Activated T-helper 2 cell treated with anti-CD3 and anti-CD28 coated beads, Interferon-gamma antibody, Interleukin-2, Interleukin-4, amounts not matched to agents 10 μg/mL and 5 μg/mL and 100 μg/mL, durations not matched to agents 14 hours and 24 hours and 36 hours (primary cell): Measurements from ENCODE around the gene CHRNG. TPM values are rescaled to one million over a fixed set of nuclear protein-coding genes. Genes with fewer than 3 reads are reported as not detected.

Source experiments
- DNase-seq: peaks from one replicate; pipeline ENCODE4 v3.0.0; 2021; ENCODE audit warnings: low spot score
- H3K27ac Mint-ChIP-seq: one replicate; pipeline ENCODE4 v1.8.0; 2021; ENCODE audit warnings: mixed read lengths
- H3K27me3 Mint-ChIP-seq: one replicate; pipeline ENCODE4 v1.8.0; 2021; ENCODE audit warnings: low read depth, mixed read lengths
- H3K36me3 Mint-ChIP-seq: one replicate; pipeline ENCODE4 v1.8.0; 2021; ENCODE audit warnings: low read depth, mixed read lengths
- H3K4me1 Mint-ChIP-seq: one replicate; pipeline ENCODE4 v1.8.0; 2021; ENCODE audit warnings: low read depth, mixed read lengths
- H3K4me3 Mint-ChIP-seq: one replicate; pipeline ENCODE4 v1.8.0; 2021; ENCODE audit warnings: low read depth, mild to moderate bottlenecking, moderate library complexity, mixed read lengths
- H3K9me3 Mint-ChIP-seq: one replicate; pipeline ENCODE4 v1.8.0; 2021; ENCODE audit warnings: mixed read lengths
- intact Hi-C: fragments of 100-400 bp; cut with micrococcal nuclease; formaldehyde crosslinking; loops from one replicate; pipeline ENCODE4 v1.15.1; 2023
- total RNA-seq: library from RNA; stranded (reverse); gene quantifications from 2 replicates; pipeline ENCODE4 v1.2.3, GENCODE V29; 2022

Gene CHRNG
- total RNA-seq, 1 donor from 2014 or later: not detected

GRCh38 chr2:232571026-232571474, 31.6 kb downstream of the CHRNG start:
- H3K4me1 Mint-ChIP-seq: peaks cover 2% of the 10 kb centered on the region
- H3K36me3 Mint-ChIP-seq: peaks cover 60% of the 10 kb centered on the region
- no peaks in the 10 kb centered on the region for H3K27me3 Mint-ChIP-seq
- intact Hi-C loops: no loop called here
- no peak for DNase-seq
- no peak overlapping the region for H3K4me3 Mint-ChIP-seq
- no peak overlapping the region for H3K27ac Mint-ChIP-seq
- H3K9me3 Mint-ChIP-seq: no peaks in the 10 kb centered on the region

- H3K27ac Mint-ChIP-seq: no peak overlapping the region
- no peaks in the 10 kb centered on the region for H3K9me3 Mint-ChIP-seq
- peaks cover under 1% of the 10 kb centered on the region for H3K4me1 Mint-ChIP-seq
Observed at GRCh38 chr2:232573042-232573441, 33.5 kb downstream of the CHRNG start.

GRCh38 chr2:232573771-232574435, 34.4 kb downstream of the CHRNG start:
- Mint-ChIP-seq H3K27ac (no peak overlapping the region), H3K4me3 (no peak overlapping the region), H3K27me3 (no peaks in the 10 kb centered on the region), H3K9me3 (no peaks in the 10 kb centered on the region), H3K36me3 (peaks cover 39% of the 10 kb centered on the region), H3K4me1 (no peaks in the 10 kb centered on the region)
- intact Hi-C loops: no loop called here
- DNase-seq: no peak

More at GRCh38 chr2:232573042-232573441, 33.5 kb downstream of the CHRNG start:
- Mint-ChIP-seq H3K36me3 (peaks cover 44% of the 10 kb centered on the region), H3K27me3 (no peaks in the 10 kb centered on the region), H3K4me3 (no peak overlapping the region)
- intact Hi-C loops: no loop called here
- no peak for DNase-seq

- H3K9me3 Mint-ChIP-seq: no peaks in the 10 kb centered on the region
- no peaks in the 10 kb centered on the region for H3K27me3 Mint-ChIP-seq
- no peak overlapping the region for H3K27ac Mint-ChIP-seq
- H3K4me3 Mint-ChIP-seq: no peak overlapping the region
- peaks cover 32% of the 10 kb centered on the region for H3K36me3 Mint-ChIP-seq
- no peak for DNase-seq
- intact Hi-C loops: no loop called here
- H3K4me1 Mint-ChIP-seq: peaks cover 2% of the 10 kb centered on the region
Observed at GRCh38 chr2:232574674-232575403, 35.3 kb downstream of the CHRNG start.

- H3K4me1 Mint-ChIP-seq: peaks cover 7% of the 10 kb centered on the region
- DNase-seq: no peak
- H3K27ac Mint-ChIP-seq: no peak overlapping the region
- H3K36me3 Mint-ChIP-seq: peaks cover 28% of the 10 kb centered on the region
- H3K4me3 Mint-ChIP-seq: no peak overlapping the region
- intact Hi-C loops: no loop called here
- no peaks in the 10 kb centered on the region for H3K9me3 Mint-ChIP-seq
- H3K27me3 Mint-ChIP-seq: no peaks in the 10 kb centered on the region
Observed at GRCh38 chr2:232575404-232575746, 35.9 kb downstream of the CHRNG start.

- Mint-ChIP-seq H3K4me1 (peaks cover 9% of the 10 kb centered on the region), H3K27ac (no peak overlapping the region), H3K9me3 (no peaks in the 10 kb centered on the region), H3K36me3 (peaks cover 33% of the 10 kb centered on the region), H3K27me3 (no peaks in the 10 kb centered on the region), H3K4me3 (no peak overlapping the region)
- intact Hi-C loops: no loop called here
- no peak for DNase-seq
Observed at GRCh38 chr2:232576995-232577394, 37.5 kb downstream of the CHRNG start.

- Mint-ChIP-seq H3K9me3 (no peaks in the 10 kb centered on the region), H3K27me3 (no peaks in the 10 kb centered on the region), H3K4me3 (no peak overlapping the region), H3K4me1 (peaks cover 9% of the 10 kb centered on the region), H3K27ac (no peak overlapping the region), H3K36me3 (peaks cover 33% of the 10 kb centered on the region)
- intact Hi-C loops: no loop called here
- no peak for DNase-seq
Observed at GRCh38 chr2:232577841-232578240, 38.3 kb downstream of the CHRNG start.

GRCh38 chr2:232578626-232579025, 39.1 kb downstream of the CHRNG start:
- intact Hi-C loops: no loop called here
- Mint-ChIP-seq H3K9me3 (no peaks in the 10 kb centered on the region), H3K27me3 (no peaks in the 10 kb centered on the region), H3K27ac (no peak overlapping the region), H3K36me3 (peaks cover 33% of the 10 kb centered on the region), H3K4me1 (peaks cover 9% of the 10 kb centered on the region), H3K4me3 (no peak overlapping the region)
- DNase-seq: no peak

- intact Hi-C loops: no loop called here
- Mint-ChIP-seq H3K9me3 (no peaks in the 10 kb centered on the region), H3K27ac (no peak overlapping the region), H3K4me3 (no peak overlapping the region), H3K27me3 (no peaks in the 10 kb centered on the region), H3K4me1 (peaks cover 9% of the 10 kb centered on the region), H3K36me3 (peaks cover 20% of the 10 kb centered on the region)
- DNase-seq: no peak
Observed at GRCh38 chr2:232580648-232580981, 41.1 kb downstream of the CHRNG start.

- H3K27ac Mint-ChIP-seq: no peak overlapping the region
- no peak overlapping the region for H3K4me3 Mint-ChIP-seq
- H3K9me3 Mint-ChIP-seq: no peaks in the 10 kb centered on the region
- H3K4me1 Mint-ChIP-seq: peaks cover 9% of the 10 kb centered on the region
- peaks cover 16% of the 10 kb centered on the region for H3K36me3 Mint-ChIP-seq
- DNase-seq: no peak
- no peaks in the 10 kb centered on the region for H3K27me3 Mint-ChIP-seq
- intact Hi-C loops: no loop called here
Observed at GRCh38 chr2:232581725-232582124, 42.2 kb downstream of the CHRNG start.

GRCh38 chr2:232584238-232584637, 44.7 kb downstream of the CHRNG start:
- Mint-ChIP-seq H3K36me3 (peaks cover 12% of the 10 kb centered on the region), H3K27me3 (peaks cover 2% of the 10 kb centered on the region), H3K9me3 (no peaks in the 10 kb centered on the region), H3K4me1 (peaks cover 9% of the 10 kb centered on the region), H3K4me3 (no peak overlapping the region), H3K27ac (no peak overlapping the region)
- intact Hi-C loops: no loop called here
- no peak for DNase-seq

GRCh38 chr2:232586943-232587505, 47.5 kb downstream of the CHRNG start:
- Mint-ChIP-seq H3K27me3 (peaks cover 2% of the 10 kb centered on the region), H3K36me3 (no peaks in the 10 kb centered on the region), H3K27ac (no peak overlapping the region), H3K4me3 (no peak overlapping the region), H3K4me1 (no peaks in the 10 kb centered on the region), H3K9me3 (no peaks in the 10 kb centered on the region)
- DNase-seq: no peak
- intact Hi-C loops: no loop called here

- intact Hi-C loops: no loop called here
- Mint-ChIP-seq H3K4me3 (no peak overlapping the region), H3K36me3 (no peaks in the 10 kb centered on the region), H3K27me3 (peaks cover 2% of the 10 kb centered on the region), H3K27ac (no peak overlapping the region), H3K9me3 (no peaks in the 10 kb centered on the region), H3K4me1 (no peaks in the 10 kb centered on the region)
- DNase-seq: no peak
Observed at GRCh38 chr2:232587512-232587911, 48.0 kb downstream of the CHRNG start.
